ENCODE data around the gene CANX. TPM values are rescaled to one million over a fixed set of nuclear protein-coding genes. Genes with fewer than 3 reads are reported as not detected.
A peak's percentile ranks its signal among the peaks of the same experiment; 100 is the strongest.

The CANX gene
- total and polyA plus RNA-seq, 9 of the 15 experiments (the other 6 are each of a cell fraction or from before 2014, with no cell fraction given): 155 to 893 (median 589) TPM

DNA sequence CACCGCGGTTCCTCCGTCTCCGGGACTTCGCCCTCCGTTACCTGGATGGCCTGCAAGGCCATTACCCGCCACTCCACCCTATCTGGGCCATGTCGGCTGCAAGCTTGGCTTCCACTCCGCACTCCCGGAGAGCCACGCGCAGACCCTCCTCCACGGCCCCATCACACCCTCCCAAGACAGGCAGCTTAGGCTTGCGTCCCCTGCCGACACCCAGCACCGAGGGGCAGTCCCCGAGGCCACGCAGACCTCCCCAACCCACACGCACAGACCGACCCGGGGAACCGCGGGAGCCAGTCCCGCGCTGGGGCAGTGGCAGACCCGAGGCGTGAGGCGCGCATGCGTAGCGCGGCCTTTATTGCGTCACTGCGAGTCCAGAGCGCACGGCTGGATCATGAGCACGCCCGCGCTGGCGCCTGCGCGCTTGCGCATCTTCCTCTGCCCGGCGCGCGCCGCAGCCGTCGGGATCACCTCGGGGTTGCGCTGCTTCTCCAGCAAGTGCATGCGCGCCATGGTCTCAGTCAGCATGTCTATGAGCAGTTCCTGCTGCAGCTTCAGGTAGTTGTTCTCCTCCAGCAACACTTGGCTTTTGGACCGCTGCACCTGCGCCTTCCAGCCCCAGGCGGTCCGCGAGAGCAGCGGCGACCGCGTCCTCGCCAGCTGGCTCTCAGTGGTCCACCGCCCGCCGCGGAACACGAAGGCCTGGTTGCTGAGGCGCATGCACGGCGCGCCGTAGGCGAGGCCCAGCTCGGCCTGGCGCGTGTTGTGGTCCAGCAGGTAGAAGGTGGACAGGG lies 20.3 kb upstream of the CANX start (continued):
- TF ChIP-seq, protein P1, sequence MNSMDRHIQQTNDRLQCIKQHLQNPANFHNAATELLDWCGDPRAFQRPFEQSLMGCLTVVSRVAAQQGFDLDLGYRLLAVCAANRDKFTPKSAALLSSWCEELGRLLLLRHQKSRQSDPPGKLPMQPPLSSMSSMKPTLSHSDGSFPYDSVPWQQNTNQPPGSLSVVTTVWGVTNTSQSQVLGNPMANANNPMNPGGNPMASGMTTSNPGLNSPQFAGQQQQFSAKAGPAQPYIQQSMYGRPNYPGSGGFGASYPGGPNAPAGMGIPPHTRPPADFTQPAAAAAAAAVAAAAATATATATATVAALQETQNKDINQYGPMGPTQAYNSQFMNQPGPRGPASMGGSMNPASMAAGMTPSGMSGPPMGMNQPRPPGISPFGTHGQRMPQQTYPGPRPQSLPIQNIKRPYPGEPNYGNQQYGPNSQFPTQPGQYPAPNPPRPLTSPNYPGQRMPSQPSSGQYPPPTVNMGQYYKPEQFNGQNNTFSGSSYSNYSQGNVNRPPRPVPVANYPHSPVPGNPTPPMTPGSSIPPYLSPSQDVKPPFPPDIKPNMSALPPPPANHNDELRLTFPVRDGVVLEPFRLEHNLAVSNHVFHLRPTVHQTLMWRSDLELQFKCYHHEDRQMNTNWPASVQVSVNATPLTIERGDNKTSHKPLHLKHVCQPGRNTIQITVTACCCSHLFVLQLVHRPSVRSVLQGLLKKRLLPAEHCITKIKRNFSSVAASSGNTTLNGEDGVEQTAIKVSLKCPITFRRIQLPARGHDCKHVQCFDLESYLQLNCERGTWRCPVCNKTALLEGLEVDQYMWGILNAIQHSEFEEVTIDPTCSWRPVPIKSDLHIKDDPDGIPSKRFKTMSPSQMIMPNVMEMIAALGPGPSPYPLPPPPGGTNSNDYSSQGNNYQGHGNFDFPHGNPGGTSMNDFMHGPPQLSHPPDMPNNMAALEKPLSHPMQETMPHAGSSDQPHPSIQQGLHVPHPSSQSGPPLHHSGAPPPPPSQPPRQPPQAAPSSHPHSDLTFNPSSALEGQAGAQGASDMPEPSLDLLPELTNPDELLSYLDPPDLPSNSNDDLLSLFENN (IDR thresholded peaks at IDR 0.05; ENCODE audit: low read depth in 2 of 2, low read length in 2 of 2): peak in 1 of 2 experiments; percentile 69; a peak in 2 of 4 replicates
- TF ChIP-seq, protein P2, sequence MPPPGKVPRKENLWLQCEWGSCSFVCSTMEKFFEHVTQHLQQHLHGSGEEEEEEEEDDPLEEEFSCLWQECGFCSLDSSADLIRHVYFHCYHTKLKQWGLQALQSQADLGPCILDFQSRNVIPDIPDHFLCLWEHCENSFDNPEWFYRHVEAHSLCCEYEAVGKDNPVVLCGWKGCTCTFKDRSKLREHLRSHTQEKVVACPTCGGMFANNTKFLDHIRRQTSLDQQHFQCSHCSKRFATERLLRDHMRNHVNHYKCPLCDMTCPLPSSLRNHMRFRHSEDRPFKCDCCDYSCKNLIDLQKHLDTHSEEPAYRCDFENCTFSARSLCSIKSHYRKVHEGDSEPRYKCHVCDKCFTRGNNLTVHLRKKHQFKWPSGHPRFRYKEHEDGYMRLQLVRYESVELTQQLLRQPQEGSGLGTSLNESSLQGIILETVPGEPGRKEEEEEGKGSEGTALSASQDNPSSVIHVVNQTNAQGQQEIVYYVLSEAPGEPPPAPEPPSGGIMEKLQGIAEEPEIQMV (tag; conservative IDR thresholded peaks at IDR 0.05; ENCODE audit: low read depth): no peak
- TF ChIP-seq ZNF224 (CRISPR knock-in tag; IDR thresholded peaks at IDR 0.05) (0 out of 2 replicates have a peak, but pooled peaks have one; percentile 22), ZBTB1 (CRISPR knock-in tag; IDR thresholded peaks at IDR 0.05; ENCODE audit: borderline replicate concordance, low read depth) (peak; percentile 19; the same call in 1 of the 2 replicates), USF1 (CRISPR knock-in tag; IDR thresholded peaks at IDR 0.05) (no peak), JUNB (CRISPR knock-in tag; conservative IDR thresholded peaks at IDR 0.05) (peak; percentile 38; the same call in 1 of the 2 replicates), GTF2E2 (tag; IDR thresholded peaks at IDR 0.05) (peak; percentile 46; the same call in 1 of the 2 replicates), PRDM10 (IDR thresholded peaks at IDR 0.05; ENCODE audit: partially characterized antibody) (no peak), BCOR (IDR thresholded peaks at IDR 0.05) (peak; percentile 44; the same call in 1 of the 2 replicates)
- TF ChIP-seq, protein P3, sequence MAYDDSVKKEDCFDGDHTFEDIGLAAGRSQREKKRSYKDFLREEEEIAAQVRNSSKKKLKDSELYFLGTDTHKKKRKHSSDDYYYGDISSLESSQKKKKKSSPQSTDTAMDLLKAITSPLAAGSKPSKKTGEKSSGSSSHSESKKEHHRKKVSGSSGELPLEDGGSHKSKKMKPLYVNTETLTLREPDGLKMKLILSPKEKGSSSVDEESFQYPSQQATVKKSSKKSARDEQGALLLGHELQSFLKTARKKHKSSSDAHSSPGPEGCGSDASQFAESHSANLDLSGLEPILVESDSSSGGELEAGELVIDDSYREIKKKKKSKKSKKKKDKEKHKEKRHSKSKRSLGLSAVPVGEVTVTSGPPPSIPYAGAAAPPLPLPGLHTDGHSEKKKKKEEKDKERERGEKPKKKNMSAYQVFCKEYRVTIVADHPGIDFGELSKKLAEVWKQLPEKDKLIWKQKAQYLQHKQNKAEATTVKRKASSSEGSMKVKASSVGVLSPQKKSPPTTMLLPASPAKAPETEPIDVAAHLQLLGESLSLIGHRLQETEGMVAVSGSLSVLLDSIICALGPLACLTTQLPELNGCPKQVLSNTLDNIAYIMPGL (CRISPR knock-in tag; IDR thresholded peaks at IDR 0.05): 0 out of 2 replicates have a peak, but pooled peaks have one; percentile 46
- TF ChIP-seq, protein P4, sequence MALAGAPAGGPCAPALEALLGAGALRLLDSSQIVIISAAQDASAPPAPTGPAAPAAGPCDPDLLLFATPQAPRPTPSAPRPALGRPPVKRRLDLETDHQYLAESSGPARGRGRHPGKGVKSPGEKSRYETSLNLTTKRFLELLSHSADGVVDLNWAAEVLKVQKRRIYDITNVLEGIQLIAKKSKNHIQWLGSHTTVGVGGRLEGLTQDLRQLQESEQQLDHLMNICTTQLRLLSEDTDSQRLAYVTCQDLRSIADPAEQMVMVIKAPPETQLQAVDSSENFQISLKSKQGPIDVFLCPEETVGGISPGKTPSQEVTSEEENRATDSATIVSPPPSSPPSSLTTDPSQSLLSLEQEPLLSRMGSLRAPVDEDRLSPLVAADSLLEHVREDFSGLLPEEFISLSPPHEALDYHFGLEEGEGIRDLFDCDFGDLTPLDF (CRISPR knock-in tag; IDR thresholded peaks at IDR 0.05): 0 out of 2 replicates have a peak, but pooled peaks have one; percentile 86
